ENCODE data around the gene FANCC.

Gene FANCC

GRCh38 chr9:95135756-95136155 is 181.8 kb downstream of the FANCC start:
- DNase-seq, result no peak

GRCh38 chr9:95134457-95134881 is 183.0 kb downstream of the FANCC start:
- no peak for DNase-seq

- no peak for DNase-seq
These were observed 184.2 kb downstream of the FANCC start for GRCh38 chr9:95133325-95133705.

- DNase-seq, result no peak
These were observed 184.9 kb downstream of the FANCC start for GRCh38 chr9:95132366-95133324.

GRCh38 chr9:95131023-95131943 is 186.2 kb downstream of the FANCC start:
- peak; percentile 61 for DNase-seq

- DNase-seq, result no peak
These were observed 187.0 kb downstream of the FANCC start for GRCh38 chr9:95130484-95130883.

- peak; percentile 11 for DNase-seq
These were observed 187.8 kb downstream of the FANCC start for GRCh38 chr9:95129476-95130291.

GRCh38 chr9:95128177-95128524 is 189.4 kb downstream of the FANCC start:
- no peak for DNase-seq

- DNase-seq, result peak; percentile 38
These were observed 190.0 kb downstream of the FANCC start for GRCh38 chr9:95127249-95128176.

GRCh38 chr9:95126739-95127138 is 190.8 kb downstream of the FANCC start:
- DNase-seq, result no peak

- no peak for DNase-seq
These were observed 191.9 kb downstream of the FANCC start for GRCh38 chr9:95125652-95126051.

- no peak for DNase-seq
These were observed 192.7 kb downstream of the FANCC start for GRCh38 chr9:95124582-95125367.

- no peak for DNase-seq
These were observed 196.6 kb downstream of the FANCC start for GRCh38 chr9:95120781-95121370.

GRCh38 chr9:95118596-95118995 is 198.9 kb downstream of the FANCC start:
- no peak for DNase-seq

- no peak for DNase-seq
These were observed 200.7 kb downstream of the FANCC start for GRCh38 chr9:95116808-95117204.

- DNase-seq, result no peak
These were observed 201.3 kb downstream of the FANCC start for GRCh38 chr9:95116002-95116807.

- no peak for DNase-seq
These were observed 202.4 kb downstream of the FANCC start for GRCh38 chr9:95115104-95115503.

GRCh38 chr9:95112436-95113280 is 204.9 kb downstream of the FANCC start:
- no peak for DNase-seq

- DNase-seq, result no peak
These were observed 205.8 kb downstream of the FANCC start for GRCh38 chr9:95111716-95112115.
